ENCODE measurements around the gene CCDC181. TPM values are rescaled to one million over a fixed set of nuclear protein-coding genes. Genes with fewer than 3 reads are reported as not detected.

CCDC181 gene
- total RNA-seq: not detected

DNA sequence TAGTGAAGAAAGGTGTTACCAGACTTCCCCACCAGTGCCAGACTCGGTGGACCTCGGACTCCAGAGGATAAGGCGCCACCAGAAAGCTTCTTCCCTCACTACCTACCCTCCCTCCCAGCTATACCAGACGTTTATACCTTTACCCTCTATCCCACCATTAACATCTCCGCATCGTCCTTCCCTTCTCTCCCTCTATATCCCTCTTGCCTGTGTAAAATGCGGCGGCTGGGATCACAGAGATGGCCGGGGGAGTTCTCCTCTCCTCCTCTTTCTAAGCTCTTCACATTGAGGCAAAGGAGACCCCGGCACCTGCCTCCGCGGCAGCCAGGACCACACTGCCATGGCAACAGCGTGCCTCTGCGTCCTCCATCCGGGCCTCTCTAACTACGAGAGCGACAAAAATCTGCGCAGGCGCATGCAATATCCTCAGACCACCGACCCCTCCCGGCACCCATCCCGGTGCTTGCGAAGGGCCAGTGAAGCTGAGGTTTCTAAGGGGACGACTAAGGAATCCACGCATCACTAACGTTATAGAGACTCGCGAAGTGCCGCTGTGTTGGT lies at the start of gene CCDC181:
Gene CCDC181, minus strand, starts transcription at position 394 of the 561 bp plus-strand sequence. CDS start 2,547 bp downstream, outside the sequence.
- Mint-ChIP-seq H3K36me3 (ENCODE audit: low read depth) (no peaks in the 10 kb centered on the region), H3K27ac (peak within 1 kb of the TSS; percentile 58), H3K4me3 (peak within 1 kb of the TSS; percentile 79), H3K9me3 (no peaks in the 10 kb centered on the region), H3K4me1 (peaks cover 7% of the 10 kb centered on the region), H3K27me3 (peaks cover 67% of the 10 kb centered on the region)
- peak; percentile 96 for ATAC-seq (replicated peaks)

GRCh38 chr1:169475806-169476387 lies 48.6 kb upstream of the CCDC181 start:
- no peaks in the 10 kb centered on the region for H3K4me1 Mint-ChIP-seq
- H3K27me3 Mint-ChIP-seq: no peaks in the 10 kb centered on the region
- H3K36me3 Mint-ChIP-seq (ENCODE audit: low read depth): peaks cover 24% of the 10 kb centered on the region
- no peaks in the 10 kb centered on the region for H3K9me3 Mint-ChIP-seq
- no peak for ATAC-seq (replicated peaks)
- no peak overlapping the region for H3K27ac Mint-ChIP-seq
- H3K4me3 Mint-ChIP-seq: no peak overlapping the region

DNA sequence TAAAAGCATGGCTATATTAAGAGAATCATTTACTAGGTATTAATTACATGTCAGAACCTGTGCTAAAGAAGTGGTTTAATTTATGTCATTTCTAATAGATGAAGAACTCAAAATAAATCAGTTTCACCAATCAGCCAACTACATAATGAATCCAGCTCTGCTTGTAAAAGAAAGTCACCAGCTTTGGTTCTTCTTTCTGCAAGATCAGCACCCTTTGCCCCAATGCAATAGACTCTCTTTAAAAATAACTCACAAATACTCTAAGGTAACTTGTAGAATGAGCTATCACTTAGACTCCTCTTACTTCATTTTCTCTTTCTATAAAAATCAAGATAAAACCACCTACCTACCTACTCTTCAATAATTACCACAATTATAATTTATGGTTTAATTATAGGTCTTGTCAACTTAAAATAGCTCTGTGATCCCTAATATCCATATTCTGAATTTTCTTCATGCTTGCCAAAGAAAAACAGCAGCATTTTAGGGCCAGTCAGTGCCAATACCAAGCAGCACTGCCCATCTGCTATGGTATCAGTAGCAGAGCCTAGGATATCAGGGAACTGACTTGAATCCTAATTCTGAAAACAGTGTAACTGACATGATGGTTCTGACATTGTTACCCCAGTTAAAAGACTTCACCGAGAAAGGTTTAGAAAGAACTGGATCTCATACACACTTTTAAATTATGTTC lies 47.2 kb upstream of the CCDC181 start:
- Mint-ChIP-seq H3K9me3 (no peaks in the 10 kb centered on the region), H3K4me1 (no peaks in the 10 kb centered on the region), H3K27ac (no peak overlapping the region), H3K27me3 (no peaks in the 10 kb centered on the region), H3K4me3 (no peak overlapping the region), H3K36me3 (ENCODE audit: low read depth) (peaks cover 24% of the 10 kb centered on the region)
- ATAC-seq (replicated peaks): no peak

DNA sequence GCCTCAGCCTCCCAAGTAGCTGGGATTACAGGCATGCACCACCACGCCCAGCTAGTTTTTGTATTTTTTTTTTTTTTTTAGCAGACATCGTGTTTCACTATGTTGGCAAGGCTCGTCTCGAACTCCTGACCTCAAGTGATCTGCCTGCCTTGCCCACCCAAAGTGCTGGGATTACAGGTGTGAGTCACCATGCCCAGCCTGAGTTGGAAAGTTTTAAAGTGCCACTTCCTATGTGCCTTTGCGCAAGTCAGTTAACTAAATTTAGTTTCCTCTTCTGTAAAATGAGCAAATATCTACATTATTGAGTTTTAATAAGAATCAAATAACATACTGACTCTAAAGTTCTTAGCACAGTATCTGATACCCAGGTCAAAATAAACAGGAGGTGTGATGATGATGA lies 46.1 kb upstream of the CCDC181 start:
- no peak for ATAC-seq (replicated peaks)
- Mint-ChIP-seq H3K27me3 (no peaks in the 10 kb centered on the region), H3K9me3 (no peaks in the 10 kb centered on the region), H3K4me3 (no peak overlapping the region), H3K27ac (no peak overlapping the region), H3K4me1 (no peaks in the 10 kb centered on the region), H3K36me3 (ENCODE audit: low read depth) (peaks cover 30% of the 10 kb centered on the region)

GRCh38 chr1:169472738-169473137 lies 45.5 kb upstream of the CCDC181 start:
- no peaks in the 10 kb centered on the region for H3K9me3 Mint-ChIP-seq
- H3K36me3 Mint-ChIP-seq (ENCODE audit: low read depth): peaks cover 30% of the 10 kb centered on the region
- no peak overlapping the region for H3K4me3 Mint-ChIP-seq
- H3K4me1 Mint-ChIP-seq: no peaks in the 10 kb centered on the region
- ATAC-seq (replicated peaks): no peak
- no peaks in the 10 kb centered on the region for H3K27me3 Mint-ChIP-seq
- H3K27ac Mint-ChIP-seq: no peak overlapping the region

DNA sequence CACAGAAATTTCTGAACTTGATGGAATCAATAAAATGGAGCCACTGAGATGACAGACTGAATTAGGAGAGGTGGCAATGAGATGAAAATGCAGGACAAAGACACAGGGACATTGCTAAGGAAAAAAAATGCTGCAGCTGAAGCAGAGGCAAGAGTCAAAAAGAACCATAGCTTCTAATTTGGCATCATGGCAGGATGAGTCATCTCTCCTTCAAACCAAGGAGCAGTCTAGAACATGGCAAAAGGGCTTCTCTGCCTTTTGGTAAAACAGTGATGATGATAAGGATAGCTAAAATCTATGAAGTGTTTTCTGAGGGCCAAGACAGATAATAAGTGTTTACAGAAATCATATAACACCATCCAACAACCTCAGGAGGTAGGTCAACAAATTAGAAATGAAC lies 41.7 kb upstream of the CCDC181 start:
- ATAC-seq (replicated peaks): no peak

DNA sequence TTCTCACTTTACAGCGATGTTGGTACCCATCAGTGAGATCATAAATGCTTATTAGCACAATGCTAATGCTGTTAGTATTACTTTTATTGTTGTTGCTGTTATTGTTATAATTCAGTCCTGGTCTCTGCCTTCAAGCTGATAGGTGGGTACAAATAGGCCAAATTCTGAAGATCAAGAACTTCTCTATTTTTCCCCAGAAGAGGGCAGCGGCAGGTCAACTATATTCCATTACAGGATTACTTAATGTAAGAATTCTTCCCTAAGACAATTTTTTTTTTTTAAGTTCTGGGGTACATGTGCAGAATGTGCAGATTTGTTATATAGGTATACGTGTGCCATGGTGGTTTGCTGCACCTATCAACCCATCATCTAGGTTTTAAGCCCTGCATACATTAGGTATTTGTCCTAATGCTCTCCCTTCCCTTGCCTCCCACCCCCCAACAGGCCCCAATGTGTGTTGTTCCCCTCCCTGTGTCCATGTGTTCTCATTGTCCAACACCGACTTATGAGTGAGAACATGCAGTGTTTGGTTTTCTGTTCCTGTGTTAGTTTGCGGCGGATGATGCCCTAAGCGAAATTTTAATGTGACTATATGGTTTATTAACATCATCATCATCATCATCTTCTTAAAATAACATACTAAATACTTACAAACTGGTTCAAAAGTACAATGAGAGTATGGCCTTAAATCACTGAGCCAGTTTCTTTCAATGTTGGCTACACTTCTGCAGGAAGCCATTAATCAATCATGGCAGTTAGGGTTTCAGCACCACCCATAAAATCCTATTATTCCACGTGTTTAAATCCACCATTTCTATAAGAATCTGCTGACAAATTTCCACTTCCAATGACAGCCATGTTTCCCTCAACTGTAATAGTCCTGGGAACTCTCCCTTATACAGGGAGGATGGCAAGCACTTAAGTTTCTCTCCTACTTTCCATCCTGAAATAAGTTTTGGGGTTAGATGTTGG lies 39.3 kb upstream of the CCDC181 start:
- Mint-ChIP-seq H3K9me3 (no peaks in the 10 kb centered on the region), H3K27ac (no peak overlapping the region), H3K27me3 (no peaks in the 10 kb centered on the region), H3K4me1 (peaks cover under 1% of the 10 kb centered on the region), H3K4me3 (no peak overlapping the region), H3K36me3 (ENCODE audit: low read depth) (peaks cover 34% of the 10 kb centered on the region)
- no peak for ATAC-seq (replicated peaks)

More for the DNA sequence above, 41.7 kb upstream of the CCDC181 start:
- Mint-ChIP-seq H3K27me3 (no peaks in the 10 kb centered on the region), H3K9me3 (no peaks in the 10 kb centered on the region), H3K4me3 (no peak overlapping the region), H3K27ac (no peak overlapping the region), H3K4me1 (no peaks in the 10 kb centered on the region), H3K36me3 (ENCODE audit: low read depth) (peaks cover 34% of the 10 kb centered on the region)

DNA sequence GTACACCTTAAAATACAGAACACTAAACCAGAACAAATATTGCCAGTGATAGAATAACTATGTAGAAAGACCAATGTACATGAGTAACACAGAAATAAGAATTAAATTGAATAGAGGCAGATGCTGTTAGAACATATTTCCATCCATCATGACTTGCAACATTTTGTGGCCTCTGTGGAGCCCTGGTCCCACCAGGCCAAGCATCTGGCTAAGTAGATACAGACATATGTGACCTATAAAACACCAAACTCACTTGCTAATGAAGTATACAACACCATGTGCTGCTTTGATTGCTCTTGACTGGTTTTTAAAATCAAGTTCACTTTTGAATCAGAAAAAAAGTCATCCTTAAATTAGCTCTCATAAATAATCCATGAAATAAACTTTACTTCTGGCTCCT lies 38.0 kb upstream of the CCDC181 start:
- Mint-ChIP-seq H3K36me3 (ENCODE audit: low read depth) (peaks cover 34% of the 10 kb centered on the region), H3K27me3 (peaks cover 6% of the 10 kb centered on the region), H3K4me1 (peaks cover 8% of the 10 kb centered on the region), H3K4me3 (no peak overlapping the region), H3K9me3 (no peaks in the 10 kb centered on the region), H3K27ac (no peak overlapping the region)
- ATAC-seq (replicated peaks): no peak

- ATAC-seq (replicated peaks): no peak
- Mint-ChIP-seq H3K36me3 (ENCODE audit: low read depth) (peaks cover 18% of the 10 kb centered on the region), H3K27ac (no peak overlapping the region)
Observed at GRCh38 chr1:169462385-169462784, 35.1 kb upstream of the CCDC181 start.

DNA sequence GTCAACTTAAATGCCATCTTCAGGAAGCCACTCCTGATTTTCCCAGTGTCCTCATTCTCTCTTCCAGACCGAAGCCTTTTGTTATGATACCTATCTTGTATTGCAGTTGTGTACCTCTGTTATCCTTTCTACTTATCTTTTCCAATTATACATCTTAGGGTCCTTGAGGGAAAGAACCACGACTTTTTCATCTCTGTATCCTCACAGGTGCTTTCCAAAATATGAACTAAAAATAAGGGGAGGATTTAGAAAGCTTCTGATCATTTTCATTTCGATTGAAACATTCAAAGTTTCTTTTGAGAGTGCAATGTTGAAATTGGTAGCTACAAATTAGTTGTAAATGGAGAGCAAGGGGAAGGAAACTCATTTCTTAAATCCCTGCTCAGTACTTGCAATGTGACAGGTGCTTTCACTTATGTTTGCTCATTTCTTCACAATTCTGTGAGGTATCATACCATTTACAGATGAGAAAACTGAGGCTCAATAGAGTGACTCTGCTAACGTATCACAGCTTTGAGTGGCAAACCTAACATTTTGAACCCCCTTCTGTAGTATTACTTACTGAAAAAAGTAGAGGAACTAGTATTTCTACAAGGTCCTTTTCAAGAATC lies 34.2 kb upstream of the CCDC181 start:
- Mint-ChIP-seq H3K27ac (peak overlapping the region; percentile 53), H3K36me3 (ENCODE audit: low read depth) (peaks cover 12% of the 10 kb centered on the region), H3K9me3 (peaks cover 7% of the 10 kb centered on the region), H3K4me3 (peak overlapping the region; percentile 43), H3K27me3 (peaks cover 6% of the 10 kb centered on the region), H3K4me1 (peaks cover 8% of the 10 kb centered on the region)
- ATAC-seq (replicated peaks): peak; percentile 87

More at GRCh38 chr1:169462385-169462784, 35.1 kb upstream of the CCDC181 start:
- H3K9me3 Mint-ChIP-seq: peaks cover under 1% of the 10 kb centered on the region
- peaks cover 8% of the 10 kb centered on the region for H3K4me1 Mint-ChIP-seq
- no peak overlapping the region for H3K4me3 Mint-ChIP-seq
- peaks cover 6% of the 10 kb centered on the region for H3K27me3 Mint-ChIP-seq

GRCh38 chr1:169460191-169460833 lies 33.0 kb upstream of the CCDC181 start:
- Mint-ChIP-seq H3K36me3 (ENCODE audit: low read depth) (peaks cover 2% of the 10 kb centered on the region), H3K4me3 (peak overlapping the region; percentile 43), H3K27ac (no peak overlapping the region), H3K9me3 (peaks cover 7% of the 10 kb centered on the region), H3K27me3 (peaks cover 6% of the 10 kb centered on the region), H3K4me1 (peaks cover 8% of the 10 kb centered on the region)
- ATAC-seq (replicated peaks): peak; percentile 54

- no peaks in the 10 kb centered on the region for H3K36me3 Mint-ChIP-seq (ENCODE audit: low read depth)
- no peak for ATAC-seq (replicated peaks)
- H3K4me3 Mint-ChIP-seq: no peak overlapping the region
- H3K4me1 Mint-ChIP-seq: peaks cover 8% of the 10 kb centered on the region
- peaks cover 7% of the 10 kb centered on the region for H3K9me3 Mint-ChIP-seq
- H3K27ac Mint-ChIP-seq: no peak overlapping the region
- peaks cover 12% of the 10 kb centered on the region for H3K27me3 Mint-ChIP-seq
Observed at GRCh38 chr1:169457443-169457842, 30.2 kb upstream of the CCDC181 start.

DNA sequence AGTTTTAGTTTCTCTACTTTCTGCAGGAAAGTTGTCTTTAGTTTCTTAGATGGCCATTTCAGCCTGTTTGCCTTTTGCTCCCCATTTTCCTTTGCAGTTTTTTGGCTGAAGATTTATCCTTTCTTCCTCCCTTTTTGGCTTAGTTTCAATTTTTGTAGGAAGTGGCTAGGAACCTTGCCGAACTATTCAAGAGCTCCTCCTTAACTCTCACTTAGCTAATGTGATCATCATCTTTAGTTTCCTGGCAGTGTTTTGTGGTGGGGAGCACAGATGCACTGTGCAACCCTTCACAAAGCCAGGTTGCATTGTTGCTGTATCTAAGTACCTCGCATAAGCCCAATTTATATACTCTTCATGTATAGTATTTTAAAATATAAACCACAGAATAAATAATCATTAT lies 28.8 kb upstream of the CCDC181 start:
- H3K27ac Mint-ChIP-seq: no peak overlapping the region
- H3K36me3 Mint-ChIP-seq (ENCODE audit: low read depth): no peaks in the 10 kb centered on the region
- H3K9me3 Mint-ChIP-seq: peaks cover 7% of the 10 kb centered on the region
- H3K4me1 Mint-ChIP-seq: peaks cover 2% of the 10 kb centered on the region
- peaks cover 11% of the 10 kb centered on the region for H3K27me3 Mint-ChIP-seq
- no peak for ATAC-seq (replicated peaks)
- no peak overlapping the region for H3K4me3 Mint-ChIP-seq

Data from activated T-helper 17 cell treated with anti-CD3 and anti-CD28 coated beads, Interleukin-2, amount 50 U/mL, for 72 hours (primary cell).